ENCODE results near the gene PKIG. TPM values are rescaled to one million over a fixed set of nuclear protein-coding genes. Genes with fewer than 3 reads are reported as not detected.

The PKIG gene
- total and polyA plus RNA-seq, 2 donors (not counting 3 experiments of a cell fraction or from before 2014, with no cell fraction given): 135 to 167 TPM

DNA sequence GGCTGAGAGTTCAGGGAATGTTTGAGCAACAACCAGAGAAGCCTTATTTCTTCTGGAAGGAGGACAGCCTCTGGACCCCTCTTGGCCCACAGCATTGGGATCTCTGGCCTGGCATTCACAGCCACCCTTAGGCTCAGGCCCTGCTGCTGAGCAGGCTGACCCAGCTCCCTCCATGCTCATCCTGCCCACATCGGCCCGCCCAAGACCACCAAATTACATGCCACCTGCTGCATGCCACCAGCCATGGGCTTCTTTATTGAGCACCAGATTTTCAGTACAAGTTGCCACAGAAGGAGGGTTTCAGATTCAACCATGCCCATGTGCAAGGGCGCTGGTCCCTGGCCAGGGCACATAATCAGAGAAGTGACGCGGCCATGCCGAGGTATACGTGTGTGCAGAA is 36.9 kb downstream of the PKIG start:
- ChIA-PET POLR2A (no interaction called here), CTCF (interaction anchor here (1.2 kb wide), 1 partner anchor 66 kb away, joined by 4 read pairs; no protein-coding TSS in a partner anchor)
- Histone ChIP-seq H3K4me3 (replicated peaks in 1 of 3; ENCODE audit: insufficient read depth in 1 of 3, low read depth in 1 of 3, low read length in 3 of 3) (no peak overlapping the region), H3K4me1 (ENCODE audit: control insufficient read depth, extremely low read depth, insufficient read depth, low read length) (no peaks in the 10 kb centered on the region), H4K20me1 (replicated peaks; ENCODE audit: control insufficient read depth, extremely low read depth, insufficient read depth, low read length) (no peaks in the 10 kb centered on the region), H2AFZ (ENCODE audit: low read depth, low read length) (no peak overlapping the region), H3K9ac (replicated peaks; ENCODE audit: extremely low read depth, insufficient read depth, low read length) (no peak overlapping the region), H3K27me3 (ENCODE audit: control insufficient read depth in 2 of 2, insufficient read depth in 2 of 2, low read length in 2 of 2) (no peaks in the 10 kb centered on the region), H3K9me1 (replicated peaks; ENCODE audit: control insufficient read depth, extremely low read depth, insufficient read depth, low read length) (no peaks in the 10 kb centered on the region), H3K27ac (ENCODE audit: insufficient read depth, low read depth, low read length) (no peak overlapping the region), H3K79me2 (ENCODE audit: control insufficient read depth, insufficient read depth, low read length) (no peaks in the 10 kb centered on the region), H3K9me3 (replicated peaks; ENCODE audit: control insufficient read depth, insufficient read depth, low read length) (no peaks in the 10 kb centered on the region), H3K4me2 (ENCODE audit: insufficient read depth, low read length) (no peak overlapping the region), H3K36me3 (ENCODE audit: control insufficient read depth in 2 of 2, extremely low read depth in 1 of 2, insufficient read depth in 2 of 2, low read length in 2 of 2) (peaks cover 4 to 39% of the 10 kb centered on the region in 2 experiments)
- DNase-seq (ENCODE audit: low read depth, low spot score) (no peak), FAIRE-seq (no peak)
- intact Hi-C loops (cut with micrococcal nuclease) (no loop called here), dilution Hi-C loops (cut with MboI; ENCODE audit: extremely low pct_ligation_motif_present, low sequenced_read_pairs) (no loop called here)
- no peak for TF ChIP-seq EZH2 (IDR thresholded peaks at IDR 0.05; ENCODE audit: borderline replicate concordance, low read depth, low read length, severe bottlenecking)
- no peak for TF ChIP-seq FOS (IDR thresholded peaks at IDR 0.05; ENCODE audit: borderline replicate concordance, insufficient read depth, low read length)
- TF ChIP-seq MYC (IDR thresholded peaks at IDR 0.05; ENCODE audit: low read depth, low read length): no peak
- TF ChIP-seq, protein P1, sequence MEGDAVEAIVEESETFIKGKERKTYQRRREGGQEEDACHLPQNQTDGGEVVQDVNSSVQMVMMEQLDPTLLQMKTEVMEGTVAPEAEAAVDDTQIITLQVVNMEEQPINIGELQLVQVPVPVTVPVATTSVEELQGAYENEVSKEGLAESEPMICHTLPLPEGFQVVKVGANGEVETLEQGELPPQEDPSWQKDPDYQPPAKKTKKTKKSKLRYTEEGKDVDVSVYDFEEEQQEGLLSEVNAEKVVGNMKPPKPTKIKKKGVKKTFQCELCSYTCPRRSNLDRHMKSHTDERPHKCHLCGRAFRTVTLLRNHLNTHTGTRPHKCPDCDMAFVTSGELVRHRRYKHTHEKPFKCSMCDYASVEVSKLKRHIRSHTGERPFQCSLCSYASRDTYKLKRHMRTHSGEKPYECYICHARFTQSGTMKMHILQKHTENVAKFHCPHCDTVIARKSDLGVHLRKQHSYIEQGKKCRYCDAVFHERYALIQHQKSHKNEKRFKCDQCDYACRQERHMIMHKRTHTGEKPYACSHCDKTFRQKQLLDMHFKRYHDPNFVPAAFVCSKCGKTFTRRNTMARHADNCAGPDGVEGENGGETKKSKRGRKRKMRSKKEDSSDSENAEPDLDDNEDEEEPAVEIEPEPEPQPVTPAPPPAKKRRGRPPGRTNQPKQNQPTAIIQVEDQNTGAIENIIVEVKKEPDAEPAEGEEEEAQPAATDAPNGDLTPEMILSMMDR (IDR thresholded peaks at IDR 0.05; ENCODE audit: extremely low read depth in 1 of 2, insufficient read depth in 1 of 2, low read depth in 1 of 2, low read length in 2 of 2): no peak
- TF ChIP-seq POLR2AphosphoS5 (IDR thresholded peaks at IDR 0.05; ENCODE audit: insufficient read depth, low read depth, low read length): no peak
- no peak for TF ChIP-seq GATA2 (IDR thresholded peaks at IDR 0.05; ENCODE audit: insufficient read depth, insufficient read length, low read depth, low read length)
- TF ChIP-seq MAX (IDR thresholded peaks at IDR 0.05; ENCODE audit: insufficient read depth, insufficient read length): no peak
- no peak for TF ChIP-seq JUN (IDR thresholded peaks at IDR 0.05; ENCODE audit: borderline replicate concordance, insufficient read depth, insufficient read length, low read depth)
- TF ChIP-seq POLR2A (IDR thresholded peaks at IDR 0.05; ENCODE audit: low read depth, low read length): no peak
- no TSS peak for BruUV-seq (replicated peaks)
